Measurements from ENCODE around the gene KRT2. TPM values are rescaled to one million over a fixed set of nuclear protein-coding genes. Genes with fewer than 3 reads are reported as not detected.

KRT2 gene
- total RNA-seq, 1 experiment from 2014 or later: not detected

GRCh38 chr12:52698651-52699340, 46.8 kb upstream of the KRT2 start:
- Mint-ChIP-seq H3K36me3 (ENCODE audit: insufficient read depth, unreplicated experiment) (no peaks in the 10 kb centered on the region), H3K4me1 (ENCODE audit: low read depth, unreplicated experiment) (no peaks in the 10 kb centered on the region), H3K27ac (ENCODE audit: unreplicated experiment) (no peak overlapping the region), H3K4me3 (ENCODE audit: low read depth, unreplicated experiment) (no peak overlapping the region), H3K27me3 (ENCODE audit: unreplicated experiment) (peaks cover 97% of the 10 kb centered on the region), H3K9me3 (ENCODE audit: low read depth, unreplicated experiment) (no peaks in the 10 kb centered on the region)
- TF ChIP-seq CTCF (IDR thresholded peaks at IDR 0.05; ENCODE audit: unreplicated experiment): no peak
- no TSS peak for BruUV-seq (replicated peaks)
- no peak for DNase-seq
- intact Hi-C loops (cut with micrococcal nuclease; ENCODE audit: unreplicated experiment): no loop called here
- CTCF ChIA-PET: no interaction called here

- DNase-seq: no peak
- no peak overlapping the region for H3K27ac Mint-ChIP-seq (ENCODE audit: unreplicated experiment)
- CTCF ChIA-PET: no interaction called here
- intact Hi-C loops (cut with micrococcal nuclease; ENCODE audit: unreplicated experiment): no loop called here
- H3K4me3 Mint-ChIP-seq (ENCODE audit: low read depth, unreplicated experiment): no peak overlapping the region
- peaks cover 10% of the 10 kb centered on the region for H3K4me1 Mint-ChIP-seq (ENCODE audit: low read depth, unreplicated experiment)
- H3K27me3 Mint-ChIP-seq (ENCODE audit: unreplicated experiment): peaks cover 97% of the 10 kb centered on the region
- no peaks in the 10 kb centered on the region for H3K36me3 Mint-ChIP-seq (ENCODE audit: insufficient read depth, unreplicated experiment)
- TF ChIP-seq CTCF (IDR thresholded peaks at IDR 0.05; ENCODE audit: unreplicated experiment): no peak
- no peaks in the 10 kb centered on the region for H3K9me3 Mint-ChIP-seq (ENCODE audit: low read depth, unreplicated experiment)
- no TSS peak for BruUV-seq (replicated peaks)
Measured at GRCh38 chr12:52697058-52697582, 45.1 kb upstream of the KRT2 start.

- Mint-ChIP-seq H3K4me1 (ENCODE audit: low read depth, unreplicated experiment) (peaks cover 10% of the 10 kb centered on the region), H3K36me3 (ENCODE audit: insufficient read depth, unreplicated experiment) (no peaks in the 10 kb centered on the region), H3K27ac (ENCODE audit: unreplicated experiment) (no peak overlapping the region), H3K9me3 (ENCODE audit: low read depth, unreplicated experiment) (no peaks in the 10 kb centered on the region), H3K27me3 (ENCODE audit: unreplicated experiment) (peaks cover 97% of the 10 kb centered on the region), H3K4me3 (ENCODE audit: low read depth, unreplicated experiment) (no peak overlapping the region)
- intact Hi-C loops (cut with micrococcal nuclease; ENCODE audit: unreplicated experiment): no loop called here
- DNase-seq: no peak
- CTCF ChIA-PET: no interaction called here
- no TSS peak for BruUV-seq (replicated peaks)
- no peak for TF ChIP-seq CTCF (IDR thresholded peaks at IDR 0.05; ENCODE audit: unreplicated experiment)
Measured at GRCh38 chr12:52696588-52696987, 44.6 kb upstream of the KRT2 start.

- Mint-ChIP-seq H3K27me3 (ENCODE audit: unreplicated experiment) (peaks cover 97% of the 10 kb centered on the region), H3K4me3 (ENCODE audit: low read depth, unreplicated experiment) (no peak overlapping the region), H3K4me1 (ENCODE audit: low read depth, unreplicated experiment) (peaks cover 16% of the 10 kb centered on the region), H3K27ac (ENCODE audit: unreplicated experiment) (no peak overlapping the region), H3K9me3 (ENCODE audit: low read depth, unreplicated experiment) (no peaks in the 10 kb centered on the region), H3K36me3 (ENCODE audit: insufficient read depth, unreplicated experiment) (no peaks in the 10 kb centered on the region)
- no TSS peak for BruUV-seq (replicated peaks)
- CTCF ChIA-PET: no interaction called here
- TF ChIP-seq CTCF (IDR thresholded peaks at IDR 0.05; ENCODE audit: unreplicated experiment): no peak
- no peak for DNase-seq
- intact Hi-C loops (cut with micrococcal nuclease; ENCODE audit: unreplicated experiment): no loop called here
Measured at GRCh38 chr12:52695039-52695438, 43.0 kb upstream of the KRT2 start.
